GM20000 (cell line): ENCODE measurements around the gene NKAIN2.

Source experiments
- DNase-seq: peaks from one replicate; pipeline ENCODE4 v3.0.0; 2012; ENCODE audit warnings: low spot score
- TF ChIP-seq, protein P1 (sequence below): IDR thresholded peaks from 2 replicates; pipeline ENCODE4 v1.5.1; 2012; ENCODE audit warnings: mild to moderate bottlenecking, control low read depth; ENCODE audit errors: extremely low read depth, missing control alignments

NKAIN2 gene

GRCh38 chr6:124870611-124871459 lies 1067.2 kb downstream of the NKAIN2 start:
- DNase-seq = no peak

GRCh38 chr6:124872361-124873065 lies 1068.8 kb downstream of the NKAIN2 start:
- no peak for DNase-seq
- TF ChIP-seq, protein P1, sequence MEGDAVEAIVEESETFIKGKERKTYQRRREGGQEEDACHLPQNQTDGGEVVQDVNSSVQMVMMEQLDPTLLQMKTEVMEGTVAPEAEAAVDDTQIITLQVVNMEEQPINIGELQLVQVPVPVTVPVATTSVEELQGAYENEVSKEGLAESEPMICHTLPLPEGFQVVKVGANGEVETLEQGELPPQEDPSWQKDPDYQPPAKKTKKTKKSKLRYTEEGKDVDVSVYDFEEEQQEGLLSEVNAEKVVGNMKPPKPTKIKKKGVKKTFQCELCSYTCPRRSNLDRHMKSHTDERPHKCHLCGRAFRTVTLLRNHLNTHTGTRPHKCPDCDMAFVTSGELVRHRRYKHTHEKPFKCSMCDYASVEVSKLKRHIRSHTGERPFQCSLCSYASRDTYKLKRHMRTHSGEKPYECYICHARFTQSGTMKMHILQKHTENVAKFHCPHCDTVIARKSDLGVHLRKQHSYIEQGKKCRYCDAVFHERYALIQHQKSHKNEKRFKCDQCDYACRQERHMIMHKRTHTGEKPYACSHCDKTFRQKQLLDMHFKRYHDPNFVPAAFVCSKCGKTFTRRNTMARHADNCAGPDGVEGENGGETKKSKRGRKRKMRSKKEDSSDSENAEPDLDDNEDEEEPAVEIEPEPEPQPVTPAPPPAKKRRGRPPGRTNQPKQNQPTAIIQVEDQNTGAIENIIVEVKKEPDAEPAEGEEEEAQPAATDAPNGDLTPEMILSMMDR = no peak

More at GRCh38 chr6:124870611-124871459, 1067.2 kb downstream of the NKAIN2 start:
- TF ChIP-seq, protein P1 = no peak

DNA sequence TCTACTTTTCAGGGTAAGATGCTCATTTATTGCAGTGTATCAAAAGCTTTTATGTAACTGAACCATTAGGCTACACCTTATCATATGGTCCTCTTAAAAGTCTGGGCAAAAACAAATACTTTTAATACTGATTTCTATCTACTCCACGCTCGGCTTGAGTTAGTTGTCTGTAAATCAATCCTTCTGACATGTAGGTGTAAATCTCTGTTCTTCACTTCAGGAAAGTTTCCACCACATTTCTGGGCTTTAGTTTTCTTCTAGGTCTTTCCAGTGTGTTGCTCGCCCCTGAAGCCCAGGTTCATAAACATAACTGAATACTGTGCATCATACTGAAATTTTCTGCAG lies 1069.4 kb downstream of the NKAIN2 start:
- TF ChIP-seq, protein P1 = no peak
- DNase-seq = no peak
